IPS-18c (cell line): Measurements from ENCODE around the gene DHRS13.

Experiments used
- H3K4me3 ChIP-seq: 2 replicates; pipeline ENCODE4 v1.7.0; 2013; ENCODE audit warnings: low read depth, mild to moderate bottlenecking, low read length, moderate library complexity; ENCODE audit not compliant: insufficient read depth
- H3K9me3 ChIP-seq: one replicate; pipeline ENCODE4 v1.6.1; 2013; ENCODE audit warnings: mild to moderate bottlenecking, low read length, moderate library complexity; ENCODE audit not compliant: control insufficient read depth, insufficient read depth

The DHRS13 gene, protein sequence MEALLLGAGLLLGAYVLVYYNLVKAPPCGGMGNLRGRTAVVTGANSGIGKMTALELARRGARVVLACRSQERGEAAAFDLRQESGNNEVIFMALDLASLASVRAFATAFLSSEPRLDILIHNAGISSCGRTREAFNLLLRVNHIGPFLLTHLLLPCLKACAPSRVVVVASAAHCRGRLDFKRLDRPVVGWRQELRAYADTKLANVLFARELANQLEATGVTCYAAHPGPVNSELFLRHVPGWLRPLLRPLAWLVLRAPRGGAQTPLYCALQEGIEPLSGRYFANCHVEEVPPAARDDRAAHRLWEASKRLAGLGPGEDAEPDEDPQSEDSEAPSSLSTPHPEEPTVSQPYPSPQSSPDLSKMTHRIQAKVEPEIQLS

DNA sequence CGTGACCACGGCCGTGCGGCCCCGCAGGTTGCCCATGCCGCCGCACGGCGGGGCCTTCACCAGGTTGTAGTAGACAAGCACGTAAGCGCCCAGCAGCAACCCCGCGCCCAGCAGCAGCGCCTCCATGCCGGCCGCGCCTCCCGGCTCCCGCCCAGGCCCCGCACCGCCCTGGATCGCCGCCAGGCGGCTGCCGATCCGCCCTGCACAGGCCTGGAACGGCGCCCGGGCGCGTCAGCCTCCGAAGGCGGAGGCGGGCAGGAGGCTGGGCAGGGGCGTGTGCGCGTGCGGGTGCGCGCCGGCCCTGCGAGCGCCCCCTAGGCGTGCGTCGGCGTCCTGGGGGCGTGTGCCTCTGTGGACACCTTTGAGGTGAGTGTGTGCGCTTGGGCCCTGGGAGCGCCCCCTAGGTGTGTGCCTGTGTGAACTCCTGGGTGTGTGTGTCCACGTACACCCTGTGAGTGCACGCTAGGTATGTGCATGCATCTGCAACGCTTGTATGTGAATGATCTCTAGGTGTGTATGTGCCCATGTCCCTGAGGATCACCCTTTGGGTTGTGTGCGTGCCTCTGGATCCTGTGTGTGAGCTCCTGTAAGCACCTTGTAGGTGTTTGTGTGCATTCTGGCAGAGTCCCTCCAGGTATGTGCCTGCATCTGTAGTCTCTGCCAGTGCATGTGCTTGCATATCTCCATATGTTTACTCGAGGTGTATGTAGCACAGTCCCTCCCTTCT, at the start of gene DHRS13:
Gene DHRS13, minus strand, starts transcription at position 261 of the 727 bp plus-strand sequence. Its CDS starts 135 bp downstream, at position 126.
- Histone ChIP-seq H3K4me3 (peak within 1 kb of the TSS; percentile 78), H3K9me3 (no peaks in the 10 kb centered on the region)

- H3K4me3 ChIP-seq: peak overlapping the region; percentile 57
- H3K9me3 ChIP-seq: no peaks in the 10 kb centered on the region
Measured at GRCh38 chr17:28951991-28952975, 49.4 kb upstream of the DHRS13 start.

DNA sequence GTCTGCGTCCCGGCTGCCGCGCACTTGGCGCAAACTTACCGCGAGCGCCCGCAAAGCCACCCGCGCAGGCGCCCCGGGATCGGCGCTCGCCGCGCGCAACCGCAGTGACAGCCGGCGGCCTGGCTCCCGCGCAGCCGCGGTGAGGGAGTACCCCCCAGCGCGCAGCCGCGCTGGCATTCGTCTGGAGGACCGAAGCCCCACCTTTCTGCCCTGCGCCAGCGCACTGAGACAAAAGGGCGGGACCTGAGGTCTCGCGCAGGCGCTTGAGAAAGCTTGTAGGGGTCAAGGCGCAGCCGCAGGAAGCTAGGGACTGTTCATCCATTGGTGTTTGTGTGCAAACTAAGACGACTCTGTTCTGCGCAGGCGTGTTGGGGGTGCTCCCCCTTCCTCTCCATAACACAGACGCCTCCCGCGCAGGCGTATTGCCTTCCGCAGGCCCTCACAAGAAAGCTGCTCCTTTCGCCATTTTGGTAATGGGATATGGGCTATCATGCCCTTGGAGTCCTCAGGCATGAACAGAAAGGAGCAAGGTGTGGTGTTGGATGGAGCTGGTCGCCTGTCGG, 48.6 kb upstream of the DHRS13 start, which contains the start of gene PHF12:
Gene PHF12, minus strand, starts transcription at position 91 of the 563 bp plus-strand sequence. CDS start 558 bp downstream, outside the sequence.
- peak within 1 kb of the TSS; percentile 88 for H3K4me3 ChIP-seq
- H3K9me3 ChIP-seq: no peaks in the 10 kb centered on the region

DNA sequence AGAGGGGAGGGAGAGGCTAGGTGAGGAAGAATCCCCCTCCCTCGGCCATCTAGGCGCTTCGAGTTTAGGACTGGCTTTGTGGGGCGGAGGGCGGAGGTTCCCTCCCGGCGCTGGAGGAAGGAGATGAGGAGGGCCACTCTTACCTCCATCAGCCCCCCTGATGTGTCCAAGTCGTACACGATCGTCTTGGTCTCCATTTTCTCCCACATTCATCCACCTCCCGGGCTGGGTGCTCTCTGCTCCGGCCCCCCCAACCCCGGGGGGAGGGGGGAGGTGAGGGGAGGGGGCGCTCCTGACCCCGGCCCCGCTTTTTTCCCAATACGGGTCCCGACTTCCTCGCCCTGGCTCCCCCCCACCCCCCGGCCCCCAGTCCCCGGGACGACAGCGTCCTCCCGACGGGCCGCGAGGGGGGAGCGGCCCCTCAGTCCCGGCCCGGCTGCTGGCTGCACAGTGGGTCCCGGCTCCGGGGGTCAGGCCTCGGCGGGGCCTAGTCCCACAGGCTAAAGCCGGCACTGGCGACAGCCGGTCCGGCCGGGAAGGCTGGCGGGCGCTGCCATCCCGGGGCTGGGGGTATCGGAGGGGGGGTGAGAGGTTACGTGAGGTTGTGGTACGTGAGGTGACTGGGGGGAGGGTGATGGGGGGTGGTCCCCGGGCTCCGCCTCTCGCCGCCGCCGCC, 48.0 kb upstream of the DHRS13 start:
- Histone ChIP-seq H3K4me3 (peak overlapping the region; percentile 88), H3K9me3 (no peaks in the 10 kb centered on the region)

DNA sequence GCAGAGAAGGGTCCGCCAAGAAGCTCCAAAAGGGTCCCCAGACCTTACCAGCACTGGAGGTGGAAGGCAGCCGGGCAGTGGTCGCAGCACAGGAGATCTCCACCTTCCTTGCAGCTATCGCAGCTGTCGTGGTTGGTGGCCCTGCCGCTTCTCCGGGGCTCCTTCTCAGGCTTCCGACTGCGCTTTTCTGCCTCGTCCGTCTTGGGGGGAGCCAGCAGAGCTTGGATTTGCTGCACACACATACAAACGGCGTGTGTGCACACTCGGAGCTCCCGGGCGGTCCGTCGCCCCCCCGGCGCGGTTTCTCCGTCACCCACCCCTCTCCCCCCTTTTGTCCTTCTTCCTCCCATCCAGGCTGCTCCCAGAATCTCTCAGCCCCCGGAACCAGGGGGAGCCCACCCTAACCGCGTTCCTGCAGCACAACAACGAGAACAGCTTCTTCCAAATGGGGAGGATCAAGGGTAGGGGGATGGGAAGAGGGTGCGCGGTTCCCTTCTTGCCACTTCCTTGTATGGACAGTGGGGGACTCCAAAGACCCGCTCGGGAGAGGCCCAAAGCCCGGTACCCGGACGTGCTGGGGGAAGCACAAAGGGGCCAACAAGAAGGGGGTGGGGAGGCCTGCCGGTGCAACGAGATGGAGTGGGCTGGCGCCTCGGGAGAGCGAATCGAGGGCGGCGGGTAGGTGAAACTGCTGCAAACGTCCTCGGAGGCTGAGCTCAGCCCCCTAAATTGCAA, 47.3 kb upstream of the DHRS13 start:
- H3K4me3 ChIP-seq: peak overlapping the region; percentile 88

GRCh38 chr17:28949185-28950016, 46.5 kb upstream of the DHRS13 start:
- H3K9me3 ChIP-seq: no peaks in the 10 kb centered on the region
- peak overlapping the region; percentile 88 for H3K4me3 ChIP-seq

More for the DNA sequence above, 47.3 kb upstream of the DHRS13 start:
- H3K9me3 ChIP-seq: no peaks in the 10 kb centered on the region

GRCh38 chr17:28948873-28949184, 46.0 kb upstream of the DHRS13 start:
- Histone ChIP-seq H3K9me3 (no peaks in the 10 kb centered on the region), H3K4me3 (peak overlapping the region; percentile 88)

GRCh38 chr17:28948342-28948741, 45.5 kb upstream of the DHRS13 start:
- Histone ChIP-seq H3K9me3 (no peaks in the 10 kb centered on the region), H3K4me3 (peak overlapping the region; percentile 88)

- Histone ChIP-seq H3K9me3 (no peaks in the 10 kb centered on the region), H3K4me3 (no peak overlapping the region)
Measured at GRCh38 chr17:28947639-28948038, 44.8 kb upstream of the DHRS13 start.

DNA sequence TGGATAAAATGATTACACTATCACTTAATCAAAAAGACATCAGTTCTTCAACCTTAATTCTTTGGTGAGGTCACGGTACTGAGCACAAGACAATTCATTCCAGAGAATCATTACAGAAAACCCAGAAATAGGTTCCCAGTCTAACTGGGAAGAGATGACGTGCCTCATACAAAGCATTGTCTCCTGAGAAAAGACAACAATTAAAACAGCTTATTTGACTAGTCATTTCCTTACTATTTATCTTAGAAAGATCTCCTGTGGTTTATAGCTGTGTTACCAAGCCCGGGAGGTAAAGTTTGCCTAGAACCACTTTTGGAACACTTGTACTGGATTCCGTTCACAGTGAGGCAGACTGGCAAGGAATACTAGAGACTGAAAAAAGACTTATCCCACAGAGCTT, 43.4 kb upstream of the DHRS13 start:
- H3K4me3 ChIP-seq: no peak overlapping the region

DNA sequence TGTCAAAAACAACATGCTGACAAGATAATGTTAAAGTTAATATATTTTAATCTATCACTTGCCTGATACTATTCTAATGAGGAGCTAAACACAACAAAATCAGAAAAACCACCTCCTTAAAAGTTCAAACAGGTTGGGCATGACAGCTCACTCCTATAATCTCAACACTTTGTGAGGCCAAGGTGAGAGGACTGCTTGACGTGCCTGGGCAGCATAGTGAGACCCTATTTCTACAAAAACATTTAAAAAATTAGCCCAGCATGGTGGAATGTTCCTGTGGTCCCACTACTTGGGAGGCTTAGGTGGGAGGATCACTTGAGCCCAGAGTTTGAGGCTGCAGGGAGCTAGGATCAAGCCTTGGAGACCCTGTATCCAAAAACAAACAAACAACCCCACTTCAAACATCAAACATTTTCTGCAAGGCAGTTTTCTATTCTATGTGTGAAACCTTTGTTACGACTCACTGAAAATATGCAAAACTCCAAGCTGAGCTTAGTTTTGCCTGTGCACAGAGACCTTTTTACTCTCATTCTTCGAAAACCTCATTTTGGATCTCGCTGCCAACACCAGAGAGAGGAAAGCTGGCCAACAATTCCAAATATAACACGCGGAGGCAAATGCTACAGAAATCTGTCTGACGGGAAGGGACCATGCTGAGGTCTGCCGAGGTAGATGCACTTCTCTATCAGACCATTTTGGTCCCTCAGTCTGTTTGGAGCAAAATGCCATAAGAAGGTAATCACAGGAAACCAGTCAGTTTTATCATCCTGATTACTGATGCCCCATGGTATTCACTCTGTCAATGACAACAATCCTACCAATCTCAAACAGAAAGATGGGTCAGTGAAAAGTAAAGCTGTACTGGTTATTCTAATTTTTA, 42.2 kb upstream of the DHRS13 start:
- H3K4me3 ChIP-seq: no peak overlapping the region

More for the DNA sequence above, 43.4 kb upstream of the DHRS13 start:
- no peaks in the 10 kb centered on the region for H3K9me3 ChIP-seq

DNA sequence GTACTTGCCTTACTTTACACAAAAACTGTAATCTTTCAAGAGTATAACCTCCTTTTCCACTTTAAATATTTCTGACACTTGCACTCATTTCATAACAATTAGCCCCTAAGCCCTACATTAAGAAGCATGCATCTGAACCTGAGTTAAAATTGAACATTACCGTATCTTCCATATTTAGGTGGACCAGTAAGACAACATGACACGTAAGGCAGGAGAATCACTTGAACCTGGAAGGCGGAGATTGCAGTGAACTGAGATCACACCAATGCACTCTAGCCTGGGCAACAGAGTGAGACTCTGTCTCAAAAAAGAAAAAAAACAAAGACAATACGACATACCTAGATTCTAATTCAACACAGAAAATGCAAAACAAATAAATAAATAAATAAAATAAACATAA, 41.5 kb upstream of the DHRS13 start:
- Histone ChIP-seq H3K9me3 (no peaks in the 10 kb centered on the region), H3K4me3 (no peak overlapping the region)

More for the DNA sequence above, 42.2 kb upstream of the DHRS13 start:
- H3K9me3 ChIP-seq: no peaks in the 10 kb centered on the region

DNA sequence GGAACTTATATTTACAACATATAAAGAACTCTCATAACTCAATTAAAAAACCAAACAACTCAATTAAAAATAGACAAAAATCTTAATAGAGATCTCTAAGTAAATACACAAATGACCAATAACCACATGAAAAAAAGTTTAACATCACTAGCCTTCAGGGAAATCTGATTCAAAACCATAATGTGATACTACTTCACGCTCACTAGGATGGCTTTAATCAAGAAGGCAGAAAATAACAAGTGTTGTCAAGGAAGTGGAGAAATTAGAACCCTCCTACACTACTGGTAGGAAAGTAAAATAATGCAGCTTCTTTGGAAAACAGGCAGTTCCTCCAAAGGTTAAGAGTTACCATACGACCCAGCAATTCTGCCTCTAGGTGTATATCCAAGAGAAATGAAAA, 40.0 kb upstream of the DHRS13 start:
- H3K9me3 ChIP-seq: no peaks in the 10 kb centered on the region
- no peak overlapping the region for H3K4me3 ChIP-seq

DNA sequence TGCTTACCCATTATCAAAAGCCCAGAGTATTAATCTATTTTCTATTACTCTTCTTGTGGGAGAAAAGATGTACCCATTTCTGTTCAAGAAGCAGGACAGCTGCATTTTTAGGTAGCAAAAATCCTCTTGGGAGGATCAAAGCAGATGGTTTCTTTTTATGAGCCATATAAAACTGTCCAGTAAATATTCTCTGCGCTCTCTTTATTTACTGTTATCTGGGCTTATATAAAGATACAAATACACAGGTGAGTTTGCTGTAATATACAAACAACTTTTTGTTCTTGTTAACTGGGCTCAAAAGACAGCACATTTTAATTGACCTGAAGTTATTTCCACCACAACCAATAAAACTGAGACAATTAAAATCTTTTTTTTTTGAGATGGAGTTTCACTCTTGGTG, 38.4 kb upstream of the DHRS13 start:
- H3K9me3 ChIP-seq: no peaks in the 10 kb centered on the region

More for the DNA sequence above, 38.4 kb upstream of the DHRS13 start:
- H3K4me3 ChIP-seq: no peak overlapping the region
